NOMO-1 (cell line): ENCODE results near the gene TCEAL7.

Experiments used
- DNase-seq, 2 experiments: peaks; one replicate each; lab custom pipeline; 2025; ENCODE audit not compliant: unreplicated experiment in 2 of 2; lab: John Stamatoyannopoulos, UW

TCEAL7 gene

DNA sequence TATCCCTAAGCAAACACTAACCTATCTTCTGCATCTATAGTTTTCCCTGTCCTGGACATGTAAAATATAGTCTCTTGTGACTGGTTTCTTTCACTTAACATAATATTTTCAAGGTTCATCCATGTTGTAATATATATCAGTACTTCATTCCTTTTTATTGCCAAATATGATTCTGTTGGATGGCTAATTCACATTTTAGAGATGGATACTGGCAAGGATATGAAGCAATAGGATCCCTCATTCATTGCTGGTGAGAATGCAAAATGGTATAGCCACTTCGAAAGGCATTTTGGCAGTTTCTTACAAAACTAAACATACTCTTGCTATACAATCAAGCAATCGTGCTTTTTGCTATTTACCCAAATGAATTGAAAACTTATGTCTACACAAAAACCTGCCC is 33.0 kb downstream of the TCEAL7 start:
- DNase-seq, result no peak

- DNase-seq, result no peak
Measured at GRCh38 chrX:103367502-103367901, 37.5 kb downstream of the TCEAL7 start.

DNA sequence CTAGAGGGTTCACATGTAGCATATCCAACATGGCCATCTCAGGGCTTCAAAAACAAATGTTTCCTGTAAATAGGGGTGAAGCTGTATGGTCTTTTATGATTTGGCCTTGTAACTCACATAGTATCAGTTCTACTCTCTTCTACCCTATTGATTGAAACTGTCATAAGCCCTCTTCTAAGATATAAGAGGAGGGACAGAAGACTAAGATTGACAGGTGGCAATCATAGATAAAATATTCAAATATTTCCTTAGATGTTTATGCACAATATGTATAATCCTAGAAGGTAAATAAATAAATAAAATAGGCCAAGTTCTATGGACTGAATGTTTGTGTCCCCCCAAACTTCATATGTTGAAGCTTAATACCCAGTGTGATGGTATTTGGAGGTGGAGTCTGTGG is 39.4 kb downstream of the TCEAL7 start:
- no peak for DNase-seq

DNA sequence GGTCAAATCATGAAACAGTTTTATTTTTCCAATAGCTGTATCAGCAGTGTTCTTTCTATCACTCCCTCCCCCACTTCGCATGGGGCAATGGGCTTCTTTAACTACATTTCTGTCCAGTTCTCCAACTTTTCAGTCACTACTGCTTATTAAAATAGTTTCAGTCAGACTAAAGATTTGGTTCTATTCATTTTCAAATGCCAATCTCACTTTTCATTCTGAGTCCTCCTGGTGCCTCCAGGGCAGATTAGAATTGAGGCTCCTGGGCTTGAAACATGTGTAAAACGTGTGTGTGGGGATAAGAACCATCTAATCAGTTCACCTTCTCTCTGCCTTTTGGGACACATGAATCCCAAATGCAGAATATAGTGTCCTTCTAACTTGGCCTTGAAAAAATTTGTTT is 42.8 kb downstream of the TCEAL7 start:
- DNase-seq, result no peak

DNA sequence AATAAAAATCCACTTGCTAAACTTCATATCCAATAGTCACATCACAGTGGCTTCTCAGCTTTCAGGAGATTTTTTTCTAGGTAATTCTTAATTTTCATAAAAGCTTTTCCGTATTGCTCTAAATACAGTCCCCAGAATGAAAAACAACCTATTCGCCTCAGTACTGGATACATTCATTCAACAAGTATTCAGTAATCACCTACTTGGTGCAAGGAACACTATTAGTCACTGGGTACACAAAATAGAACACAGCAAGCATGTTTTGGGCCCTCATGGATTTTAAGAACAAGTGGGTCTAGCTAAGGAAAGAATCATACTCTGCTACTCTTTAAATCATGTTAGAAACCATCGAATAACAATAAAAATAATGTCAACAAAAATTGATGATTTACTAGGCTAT is 43.5 kb downstream of the TCEAL7 start:
- DNase-seq, result no peak

- no peak for DNase-seq
Measured at GRCh38 chrX:103376118-103376978, 46.3 kb downstream of the TCEAL7 start, which contains the start of gene BEX3. Gene BEX3 (plus strand): TSS chrX:103376538. CDS start chrX:103377522, 984 bp downstream.

DNA sequence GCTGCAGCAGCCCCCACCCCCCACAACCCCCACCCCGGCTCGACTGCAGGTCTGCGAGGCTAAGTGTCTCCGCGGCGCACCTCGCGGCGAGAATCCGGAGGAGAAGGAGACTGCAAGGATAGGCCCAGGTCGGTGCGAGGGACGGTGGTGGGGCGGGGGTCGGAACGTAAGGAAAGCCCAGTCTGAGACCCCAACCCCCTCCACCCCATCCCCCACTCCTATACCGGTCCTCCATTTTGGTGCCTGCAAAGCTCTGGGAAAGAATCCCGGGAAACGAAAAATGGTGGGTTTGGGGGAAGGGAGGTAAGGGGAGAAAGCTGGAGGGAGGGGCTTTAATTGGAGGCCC is 46.9 kb downstream of the TCEAL7 start:
- DNase-seq, result no peak

DNA sequence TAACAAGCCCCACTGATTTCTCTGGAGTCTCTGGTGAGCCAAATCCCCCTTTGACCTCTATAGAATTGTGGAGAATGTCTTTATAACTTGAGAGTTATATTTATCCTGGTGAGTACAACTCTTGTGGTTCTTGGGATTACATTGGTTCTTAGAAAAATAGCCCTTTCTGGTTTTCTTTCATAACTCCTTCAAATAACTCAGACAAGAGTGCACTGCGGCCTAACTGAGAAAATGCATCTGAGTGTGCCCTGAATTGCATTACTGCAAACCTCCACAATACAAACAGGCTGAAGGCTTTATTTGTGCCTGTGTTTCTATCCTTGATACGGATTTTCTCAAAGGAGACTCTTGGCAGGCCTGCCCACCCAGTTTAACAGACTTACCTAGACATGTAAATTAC is 49.0 kb downstream of the TCEAL7 start:
- no peak for DNase-seq
